Stimulated activated CD4-positive, alpha-beta T cell treated with anti-CD3 and anti-CD28 coated beads, Interleukin-2, amount 100 ng/mL, for 4 hours (primary cell): Measurements from ENCODE around the gene PDGFA.

Source experiments
- DNase-seq: peaks from one replicate; pipeline ENCODE4 v3.0.0-alpha.2; 2020; ENCODE audit warnings: low read depth

Gene PDGFA

GRCh38 chr7:460374-461116, 59.1 kb downstream of the PDGFA start:
- no peak for DNase-seq

GRCh38 chr7:459584-460373, 59.9 kb downstream of the PDGFA start:
- DNase-seq, result no peak

- DNase-seq, result no peak
These were observed 61.0 kb downstream of the PDGFA start for GRCh38 chr7:458511-459245.

GRCh38 chr7:457814-458510, 61.7 kb downstream of the PDGFA start:
- no peak for DNase-seq

- DNase-seq, result no peak
These were observed 64.3 kb downstream of the PDGFA start for GRCh38 chr7:455110-455928.

GRCh38 chr7:454356-455109, 65.1 kb downstream of the PDGFA start:
- no peak for DNase-seq

- no peak for DNase-seq
These were observed 65.9 kb downstream of the PDGFA start for GRCh38 chr7:453597-454306.

GRCh38 chr7:452791-453455, 66.7 kb downstream of the PDGFA start:
- no peak for DNase-seq

- DNase-seq, result no peak
These were observed 67.4 kb downstream of the PDGFA start for GRCh38 chr7:452226-452751.

GRCh38 chr7:451255-452225, 68.1 kb downstream of the PDGFA start:
- no peak for DNase-seq

- no peak for DNase-seq
These were observed 68.9 kb downstream of the PDGFA start for GRCh38 chr7:450741-451140.

- DNase-seq, result no peak
These were observed 69.6 kb downstream of the PDGFA start for GRCh38 chr7:450036-450435.

- no peak for DNase-seq
These were observed 70.2 kb downstream of the PDGFA start for GRCh38 chr7:449324-450019.

GRCh38 chr7:447523-447922, 72.1 kb downstream of the PDGFA start:
- no peak for DNase-seq
